HG03469 (cell line): ENCODE measurements around the gene SGPL1.

Experiments
- ATAC-seq: cut with Tn5 transposase; IDR thresholded peaks from one replicate; pipeline ENCODE4 v1.9.1; 2021; ENCODE audit warnings: mild to moderate bottlenecking, moderate library complexity, moderate number of reproducible peaks; ENCODE audit not compliant: unreplicated experiment

The SGPL1 gene

GRCh38 chr10:70872291-70872690 is 56.5 kb downstream of the SGPL1 start:
- ATAC-seq: no peak

- no peak for ATAC-seq
Measured at GRCh38 chr10:70874061-70874460, 58.3 kb downstream of the SGPL1 start.

- no peak for ATAC-seq
Measured at GRCh38 chr10:70879207-70879606, 63.5 kb downstream of the SGPL1 start.

- ATAC-seq: no peak
Measured at GRCh38 chr10:70880077-70880534, 64.4 kb downstream of the SGPL1 start.

GRCh38 chr10:70884741-70885140 is 69.0 kb downstream of the SGPL1 start:
- ATAC-seq: no peak

- no peak for ATAC-seq
Measured at GRCh38 chr10:70885481-70885880, 69.7 kb downstream of the SGPL1 start.

- ATAC-seq: no peak
Measured at GRCh38 chr10:70885931-70886903, 70.5 kb downstream of the SGPL1 start.

GRCh38 chr10:70886921-70887665 is 71.3 kb downstream of the SGPL1 start:
- ATAC-seq: no peak

GRCh38 chr10:70887804-70888800 is 72.4 kb downstream of the SGPL1 start, which contains the start of gene PCBD1:
Gene PCBD1 (minus strand): TSS chr10:70888565. CDS start chr10:70888533, 32 bp downstream.
- no peak for ATAC-seq

GRCh38 chr10:70889291-70889690 is 73.5 kb downstream of the SGPL1 start:
- ATAC-seq: no peak

- no peak for ATAC-seq
Measured at GRCh38 chr10:70890917-70891431, 75.2 kb downstream of the SGPL1 start.

- no peak for ATAC-seq
Measured at GRCh38 chr10:70891627-70892026, 75.9 kb downstream of the SGPL1 start.

- no peak for ATAC-seq
Measured at GRCh38 chr10:70892631-70893030, 76.9 kb downstream of the SGPL1 start.

GRCh38 chr10:70893227-70894006 is 77.7 kb downstream of the SGPL1 start:
- no peak for ATAC-seq

GRCh38 chr10:70894416-70894815 is 78.7 kb downstream of the SGPL1 start:
- ATAC-seq: no peak

- ATAC-seq: no peak
Measured at GRCh38 chr10:70896551-70896950, 80.8 kb downstream of the SGPL1 start.

- no peak for ATAC-seq
Measured at GRCh38 chr10:70898687-70899086, 82.9 kb downstream of the SGPL1 start.

GRCh38 chr10:70899096-70899495 is 83.3 kb downstream of the SGPL1 start:
- ATAC-seq: no peak

GRCh38 chr10:70901276-70901878 is 85.6 kb downstream of the SGPL1 start:
- ATAC-seq: no peak
